ENCODE measurements around the gene SOST. TPM values are rescaled to one million over a fixed set of nuclear protein-coding genes. Genes with fewer than 3 reads are reported as not detected.

Gene SOST
- total and polyA plus RNA-seq, 5 donors = 0.29 to 2.0 (median 0.97) TPM; not detected in 1

DNA sequence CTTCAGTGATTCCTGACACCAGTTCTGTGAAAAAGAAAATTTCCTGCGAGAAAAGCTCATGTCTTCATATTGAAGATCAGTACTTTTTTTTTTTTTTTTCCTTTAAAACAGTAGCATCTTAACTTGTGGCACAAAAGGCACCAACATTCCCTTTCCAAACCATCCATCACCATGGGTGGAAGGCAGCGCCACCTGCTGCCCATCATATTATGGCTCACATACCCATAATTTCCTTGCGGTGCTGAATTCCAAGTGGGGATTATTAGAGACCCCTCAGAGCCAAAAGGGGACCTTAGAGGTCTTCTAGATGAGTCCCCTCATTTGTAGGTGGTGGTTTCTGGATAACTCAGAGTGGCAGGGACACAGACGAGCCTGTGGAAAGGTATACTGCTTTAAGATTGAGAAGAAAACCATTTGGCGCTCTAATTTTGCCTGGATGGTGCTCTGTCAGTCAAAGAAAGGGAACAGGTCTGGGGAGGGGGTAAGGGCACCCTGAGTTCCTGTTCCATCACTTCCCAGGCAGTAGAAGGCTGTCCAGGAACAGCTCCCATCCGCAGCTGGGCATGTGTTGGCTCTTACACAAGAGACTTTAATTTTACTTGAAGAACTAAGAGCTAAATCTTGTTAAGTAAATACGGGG lies 7.9 kb upstream of the SOST start:
- DNase-seq = peak; percentile 68 to 89 (median 78)
- peaks cover 2% of the 10 kb centered on the region for H3K4me1 ChIP-seq (ENCODE audit: control insufficient read depth, insufficient read depth, low read length)
- H3K9me3 ChIP-seq (ENCODE audit: control insufficient read depth, low read length) = no peaks in the 10 kb centered on the region
- intact Hi-C loops (cut with DNase I) = no loop called here
- H3K27me3 ChIP-seq (ENCODE audit: control insufficient read depth, insufficient read depth) = no peaks in the 10 kb centered on the region
- WGBS = 62% methylated on average over 7 of the region's 7 CpGs
- no peak overlapping the region for H3K4me3 ChIP-seq (ENCODE audit: low read length)
- H3K27ac ChIP-seq (ENCODE audit: low read length) = no peak overlapping the region
- ATAC-seq = peak in 1 of 2 donors; percentile 8

DNA sequence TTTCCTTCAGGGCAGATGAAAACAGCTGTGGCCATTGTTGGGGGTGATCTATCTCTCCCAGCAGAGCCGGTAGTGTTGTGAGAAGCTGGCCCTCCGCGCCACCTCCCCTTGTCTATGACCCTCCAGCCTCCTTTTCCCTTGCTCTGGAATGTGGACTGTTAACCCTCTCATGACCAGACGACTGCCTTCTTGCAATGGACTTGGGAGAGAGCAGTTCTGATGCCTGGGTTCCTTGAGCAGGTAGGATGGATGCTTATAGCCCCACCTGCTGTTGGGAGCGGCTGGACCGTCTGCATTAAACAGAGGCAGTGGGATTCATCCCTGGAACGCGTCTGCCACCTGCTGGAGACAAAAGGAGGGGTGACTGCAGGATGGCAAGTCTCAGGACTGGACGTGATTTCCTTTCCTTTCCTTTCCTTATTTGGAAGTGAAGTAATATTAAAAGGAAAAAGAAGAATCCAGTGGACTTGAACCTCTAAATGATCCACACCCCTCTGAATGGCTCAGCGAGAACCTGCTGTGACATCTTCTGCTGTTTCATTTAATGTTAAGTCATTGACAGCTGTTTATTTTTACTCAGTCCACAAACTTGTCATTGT lies 1.8 kb upstream of the SOST start:
- Histone ChIP-seq H3K9me3 (ENCODE audit: control insufficient read depth, low read length) (no peaks in the 10 kb centered on the region), H3K4me1 (ENCODE audit: control insufficient read depth, insufficient read depth, low read length) (peaks cover 2% of the 10 kb centered on the region), H3K4me3 (ENCODE audit: low read length) (no peak overlapping the region), H3K27me3 (ENCODE audit: control insufficient read depth, insufficient read depth) (no peaks in the 10 kb centered on the region), H3K27ac (ENCODE audit: low read length) (no peak overlapping the region)
- 7% methylated on average over 10 of the region's 10 CpGs for WGBS
- peak; percentile 82 to 85 for ATAC-seq
- intact Hi-C loops (cut with DNase I) = loop anchor here in 3 of 4 donors (2.0 to 5.0 kb wide), 3 partner anchors 64 to 183 kb away; no protein-coding TSS in a partner anchor
- peak; percentile 91 to 97 (median 96) for DNase-seq

DNA sequence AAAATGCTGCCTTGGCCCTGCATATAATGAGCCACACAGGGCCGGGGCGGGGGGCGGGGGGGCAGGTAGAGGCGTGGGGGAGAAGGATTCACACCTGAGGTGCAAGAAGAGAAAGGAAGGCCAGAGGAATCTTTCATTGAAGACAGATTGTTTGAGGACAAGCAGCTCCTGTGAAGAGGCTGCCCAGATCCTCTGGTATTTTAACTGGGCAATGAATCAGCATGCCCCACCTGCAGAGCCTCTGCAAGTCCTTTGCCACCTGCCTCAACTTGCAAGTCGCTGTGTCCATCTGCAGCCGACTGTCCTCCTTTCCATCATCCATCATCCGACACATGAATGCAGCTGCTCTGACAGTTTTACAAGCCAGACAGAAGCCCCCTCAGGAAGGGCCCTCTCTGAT lies 1.2 kb upstream of the SOST start:
- ATAC-seq = no peak
- 60% methylated on average over 7 of the region's 7 CpGs for WGBS
- Histone ChIP-seq H3K27ac (ENCODE audit: low read length) (no peak overlapping the region), H3K4me3 (ENCODE audit: low read length) (no peak overlapping the region), H3K27me3 (ENCODE audit: control insufficient read depth, insufficient read depth) (no peaks in the 10 kb centered on the region), H3K4me1 (ENCODE audit: control insufficient read depth, insufficient read depth, low read length) (peaks cover 3% of the 10 kb centered on the region), H3K9me3 (ENCODE audit: control insufficient read depth, low read length) (no peaks in the 10 kb centered on the region)
- DNase-seq = no peak
- intact Hi-C loops (cut with DNase I) = loop anchor here (2.0 to 10.0 kb wide), 5 partner anchors 63 to 205 kb away; no protein-coding TSS in a partner anchor

DNA sequence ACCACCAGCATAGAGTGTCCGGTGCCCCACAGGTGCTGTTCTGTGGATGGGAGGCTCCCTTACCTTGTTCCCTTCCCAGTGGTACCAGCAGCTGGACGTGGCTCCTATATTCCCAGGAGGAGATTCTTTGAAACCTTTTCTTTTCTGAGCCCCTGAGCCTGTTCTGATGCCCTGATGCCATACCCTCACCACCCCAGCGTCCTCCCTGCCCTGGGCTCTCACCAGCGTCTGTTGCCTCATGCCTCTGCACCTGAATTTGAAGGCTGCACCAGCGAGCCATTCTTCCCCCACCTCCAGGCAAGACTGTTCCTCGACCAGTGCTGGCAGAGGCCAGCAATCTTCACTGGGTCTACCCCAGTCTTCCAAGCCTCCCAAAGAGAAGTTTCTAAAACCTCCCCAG lies 505 bp downstream of the SOST start:
- DNase-seq = no peak
- WGBS = 91% methylated on average over 6 of the region's 6 CpGs
- ATAC-seq = no peak
- Histone ChIP-seq H3K27me3 (ENCODE audit: control insufficient read depth, insufficient read depth) (no peaks in the 10 kb centered on the region), H3K27ac (ENCODE audit: low read length) (no peak overlapping the region), H3K9me3 (ENCODE audit: control insufficient read depth, low read length) (no peaks in the 10 kb centered on the region), H3K4me3 (ENCODE audit: low read length) (no peak overlapping the region), H3K4me1 (ENCODE audit: control insufficient read depth, insufficient read depth, low read length) (peaks cover 3% of the 10 kb centered on the region)
- intact Hi-C loops (cut with DNase I) = loop anchor here (2.0 to 10.0 kb wide), 3 partner anchors 63 to 203 kb away; no protein-coding TSS in a partner anchor

DNA sequence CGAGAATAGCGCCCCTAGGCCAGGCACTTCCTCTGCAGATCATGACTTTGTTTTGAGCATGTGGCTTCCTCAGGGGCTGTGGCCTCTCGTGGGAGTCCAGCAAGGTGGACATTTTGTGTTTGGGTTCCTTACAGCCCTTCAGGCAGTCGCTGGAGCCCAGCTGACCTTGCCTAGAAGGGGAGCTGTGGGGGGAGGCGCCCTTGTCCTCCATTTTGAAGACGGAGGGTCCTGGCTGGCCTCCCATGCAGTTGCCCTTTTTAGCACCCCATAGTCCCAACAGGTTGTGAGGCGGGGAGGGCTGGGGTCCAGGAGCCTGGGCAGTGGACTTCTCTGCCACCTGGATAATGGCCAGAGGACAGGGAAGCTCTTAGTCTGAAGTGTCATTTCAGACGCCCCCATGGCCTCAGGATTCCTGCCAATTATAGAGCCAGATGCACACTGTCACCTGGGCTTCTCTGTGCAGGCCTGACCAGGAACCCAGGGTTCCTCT lies 1.4 kb downstream of the SOST start:
- H3K27ac ChIP-seq (ENCODE audit: low read length) = no peak overlapping the region
- no peaks in the 10 kb centered on the region for H3K9me3 ChIP-seq (ENCODE audit: control insufficient read depth, low read length)
- intact Hi-C loops (cut with DNase I) = loop anchor here (2.0 to 10.0 kb wide), 3 partner anchors 54 to 202 kb away; no protein-coding TSS in a partner anchor
- WGBS = 88% methylated on average over 8 of the region's 8 CpGs
- H3K4me1 ChIP-seq (ENCODE audit: control insufficient read depth, insufficient read depth, low read length) = peaks cover 3% of the 10 kb centered on the region
- no peak for ATAC-seq
- DNase-seq = no peak
- no peak overlapping the region for H3K4me3 ChIP-seq (ENCODE audit: low read length)
- H3K27me3 ChIP-seq (ENCODE audit: control insufficient read depth, insufficient read depth) = no peaks in the 10 kb centered on the region

DNA sequence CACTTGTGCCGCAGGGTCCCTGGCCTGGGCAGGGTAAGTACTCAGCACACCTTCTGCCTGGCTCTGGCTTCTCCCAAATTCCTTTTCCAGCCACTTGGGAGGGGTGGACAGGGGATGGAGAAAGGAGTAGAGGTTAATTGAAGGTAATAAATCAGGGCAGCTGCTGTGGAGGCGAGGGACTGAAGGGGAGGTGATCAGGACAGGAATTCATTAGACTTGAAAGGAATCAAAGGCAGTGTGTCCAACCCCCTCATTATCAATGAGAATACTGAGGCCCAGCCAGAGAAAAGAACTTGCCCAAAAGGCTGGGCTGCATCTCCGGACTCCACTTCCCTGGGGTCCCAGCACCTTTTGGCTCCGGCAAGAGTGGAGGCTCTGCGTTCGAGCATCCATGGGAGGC lies 2.4 kb downstream of the SOST start:
- DNase-seq = no peak
- Histone ChIP-seq H3K4me3 (ENCODE audit: low read length) (no peak overlapping the region), H3K4me1 (ENCODE audit: control insufficient read depth, insufficient read depth, low read length) (peaks cover 3% of the 10 kb centered on the region), H3K9me3 (ENCODE audit: control insufficient read depth, low read length) (no peaks in the 10 kb centered on the region), H3K27me3 (ENCODE audit: control insufficient read depth, insufficient read depth) (no peaks in the 10 kb centered on the region), H3K27ac (ENCODE audit: low read length) (no peak overlapping the region)
- no peak for ATAC-seq
- WGBS = 94% methylated on average over 6 of the region's 6 CpGs
- intact Hi-C loops (cut with DNase I) = loop anchor here (2.0 to 10.0 kb wide), 3 partner anchors 53 to 201 kb away; no protein-coding TSS in a partner anchor

DNA sequence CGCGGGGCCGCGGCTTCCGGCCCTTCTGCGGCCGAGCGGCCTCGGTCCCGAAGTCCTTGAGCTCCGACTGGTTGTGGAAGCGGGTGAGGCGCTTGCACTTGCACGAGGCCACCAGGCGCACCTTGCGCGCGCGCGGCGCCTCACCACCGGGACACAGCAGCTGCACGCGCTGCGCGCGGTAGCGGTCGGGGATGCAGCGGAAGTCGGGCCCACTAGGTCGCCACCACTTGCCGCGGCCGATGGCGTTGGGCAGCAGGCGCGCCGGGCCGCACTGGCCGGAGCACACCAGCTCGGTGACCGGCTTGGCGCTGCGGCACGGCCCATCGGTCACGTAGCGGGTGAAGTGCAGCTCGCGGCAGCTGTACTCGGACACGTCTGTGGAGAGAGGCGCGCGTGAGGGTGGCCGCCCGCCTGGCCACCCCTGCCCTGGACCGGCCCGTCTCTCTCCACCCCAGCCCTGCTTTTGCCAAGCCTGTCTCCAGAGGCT lies 3.2 kb downstream of the SOST start:
- DNase-seq (peak in 2 of 3 donors; percentile 63 to 73), ATAC-seq (peak; percentile 14 to 44)
- H3K27me3 ChIP-seq (ENCODE audit: control insufficient read depth, insufficient read depth) = no peaks in the 10 kb centered on the region
- no peak overlapping the region for H3K27ac ChIP-seq (ENCODE audit: low read length)
- WGBS = 7% methylated on average over 60 of the region's 60 CpGs
- no peaks in the 10 kb centered on the region for H3K9me3 ChIP-seq (ENCODE audit: control insufficient read depth, low read length)
- intact Hi-C loops (cut with DNase I) = loop anchor here in 3 of 4 donors (10.0 kb wide), 2 partner anchors 181 to 201 kb away; no protein-coding TSS in a partner anchor
- H3K4me1 ChIP-seq (ENCODE audit: control insufficient read depth, insufficient read depth, low read length) = peaks cover 3% of the 10 kb centered on the region
- H3K4me3 ChIP-seq (ENCODE audit: low read length) = no peak overlapping the region

DNA sequence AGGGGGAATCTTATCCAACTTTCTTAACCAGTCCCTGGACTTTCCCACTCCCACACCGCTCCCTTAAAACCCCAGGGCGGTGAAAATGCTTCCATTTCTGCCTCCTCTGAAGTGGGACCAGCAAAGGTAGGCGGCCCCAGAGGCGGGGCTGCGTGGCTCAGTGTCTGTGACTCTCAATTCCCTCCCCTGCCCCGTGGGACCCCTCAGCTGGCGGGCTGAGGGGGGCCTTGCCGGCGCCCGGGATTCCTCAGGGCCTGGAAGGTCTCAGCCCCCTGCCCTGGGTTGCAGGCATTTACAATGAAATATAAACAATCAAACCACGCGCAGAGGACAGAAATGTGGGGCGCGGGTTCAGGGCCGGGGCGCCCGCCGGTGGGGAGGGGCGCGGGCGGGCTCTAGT lies 3.6 kb downstream of the SOST start:
- 25% methylated on average over 21 of the region's 21 CpGs for WGBS
- no peak overlapping the region for H3K4me3 ChIP-seq (ENCODE audit: low read length)
- ATAC-seq (no peak), DNase-seq (no peak)
- intact Hi-C loops (cut with DNase I) = loop anchor here in 3 of 4 donors (10.0 kb wide), 2 partner anchors 180 to 200 kb away; no protein-coding TSS in a partner anchor
- peaks cover 3% of the 10 kb centered on the region for H3K4me1 ChIP-seq (ENCODE audit: control insufficient read depth, insufficient read depth, low read length)
- no peaks in the 10 kb centered on the region for H3K9me3 ChIP-seq (ENCODE audit: control insufficient read depth, low read length)
- H3K27ac ChIP-seq (ENCODE audit: low read length) = no peak overlapping the region
- H3K27me3 ChIP-seq (ENCODE audit: control insufficient read depth, insufficient read depth) = no peaks in the 10 kb centered on the region

DNA sequence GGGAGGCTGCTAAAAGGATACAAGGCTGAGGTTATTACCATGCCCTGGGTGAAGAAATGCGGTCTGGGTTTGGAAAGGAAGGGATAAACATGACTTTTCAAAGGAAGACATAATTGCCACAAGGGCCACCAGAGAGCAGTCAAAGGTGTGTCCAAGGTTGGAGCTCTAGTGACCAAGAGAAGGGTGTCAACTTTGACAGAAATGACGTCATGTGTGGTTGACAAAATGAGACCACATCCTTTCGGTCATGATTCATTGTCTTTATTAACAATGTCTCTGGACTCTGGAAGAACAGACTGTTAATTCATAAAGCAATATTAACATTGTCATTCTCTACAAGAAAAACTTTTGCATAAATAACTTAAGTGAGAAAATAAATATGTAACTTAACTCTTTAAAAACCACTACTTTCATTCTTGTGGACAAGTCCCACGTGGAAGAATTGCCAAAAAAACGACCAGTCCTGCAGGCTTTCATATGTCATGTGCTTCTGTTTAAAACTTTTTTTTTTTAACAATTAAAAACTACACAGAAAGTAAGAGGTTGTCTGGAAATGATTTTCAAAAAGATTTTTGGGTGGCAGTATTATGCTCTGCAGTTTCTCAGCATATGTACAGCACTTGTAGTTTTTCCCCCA lies 5.0 kb downstream of the SOST start:
- no peaks in the 10 kb centered on the region for H3K9me3 ChIP-seq (ENCODE audit: control insufficient read depth, low read length)
- H3K4me1 ChIP-seq (ENCODE audit: control insufficient read depth, insufficient read depth, low read length) = peaks cover 3% of the 10 kb centered on the region
- H3K27me3 ChIP-seq (ENCODE audit: control insufficient read depth, insufficient read depth) = no peaks in the 10 kb centered on the region
- DNase-seq = no peak
- no peak overlapping the region for H3K4me3 ChIP-seq (ENCODE audit: low read length)
- no peak for ATAC-seq
- intact Hi-C loops (cut with DNase I) = loop anchor here in 3 of 4 donors (10.0 kb wide), 2 partner anchors 179 to 199 kb away; no protein-coding TSS in a partner anchor
- WGBS = 77% methylated on average over 5 of the region's 5 CpGs
- no peak overlapping the region for H3K27ac ChIP-seq (ENCODE audit: low read length)

DNA sequence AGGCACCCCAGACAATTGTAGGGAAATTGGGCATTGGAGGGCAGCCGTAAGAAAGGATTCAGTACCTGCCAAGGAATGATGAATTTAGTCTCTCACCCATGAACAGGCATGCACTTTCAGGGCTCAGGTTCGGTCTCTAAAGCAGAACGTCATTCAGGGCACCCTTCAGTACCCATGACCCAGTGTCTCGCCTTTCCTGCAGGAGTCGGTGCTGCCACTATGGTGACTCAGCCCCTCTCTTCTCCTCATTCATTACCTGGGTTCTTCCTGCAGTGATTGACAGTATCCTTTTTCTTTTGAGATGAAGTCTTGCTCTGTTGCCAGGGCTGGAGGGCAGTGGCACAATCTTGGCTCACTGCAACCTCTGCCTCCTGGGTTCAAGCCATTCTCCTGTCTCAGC lies 8.4 kb downstream of the SOST start:
- 81% methylated on average over 5 of the region's 5 CpGs for WGBS
- Histone ChIP-seq H3K27me3 (ENCODE audit: control insufficient read depth, insufficient read depth) (no peaks in the 10 kb centered on the region), H3K4me1 (ENCODE audit: control insufficient read depth, insufficient read depth, low read length) (peaks cover 3% of the 10 kb centered on the region), H3K4me3 (ENCODE audit: low read length) (no peak overlapping the region), H3K9me3 (ENCODE audit: control insufficient read depth, low read length) (no peaks in the 10 kb centered on the region), H3K27ac (ENCODE audit: low read length) (no peak overlapping the region)
- DNase-seq (no peak), ATAC-seq (no peak)
- intact Hi-C loops (cut with DNase I) = loop anchor here in 3 of 4 donors (10.0 kb wide), 2 partner anchors 175 to 195 kb away; no protein-coding TSS in a partner anchor

Measured in right cardiac atrium (tissue), 5 donors.